GM19193 (cell line): ENCODE results near the gene RBM10.

ENCODE experiments used
- POLR2A ChIP-seq: IDR thresholded peaks from 4 replicates; pipeline ENCODE4 v1.6.1; 2011; ENCODE audit not compliant: insufficient read depth, insufficient read length; ENCODE audit errors: extremely low read depth

RBM10 gene

DNA sequence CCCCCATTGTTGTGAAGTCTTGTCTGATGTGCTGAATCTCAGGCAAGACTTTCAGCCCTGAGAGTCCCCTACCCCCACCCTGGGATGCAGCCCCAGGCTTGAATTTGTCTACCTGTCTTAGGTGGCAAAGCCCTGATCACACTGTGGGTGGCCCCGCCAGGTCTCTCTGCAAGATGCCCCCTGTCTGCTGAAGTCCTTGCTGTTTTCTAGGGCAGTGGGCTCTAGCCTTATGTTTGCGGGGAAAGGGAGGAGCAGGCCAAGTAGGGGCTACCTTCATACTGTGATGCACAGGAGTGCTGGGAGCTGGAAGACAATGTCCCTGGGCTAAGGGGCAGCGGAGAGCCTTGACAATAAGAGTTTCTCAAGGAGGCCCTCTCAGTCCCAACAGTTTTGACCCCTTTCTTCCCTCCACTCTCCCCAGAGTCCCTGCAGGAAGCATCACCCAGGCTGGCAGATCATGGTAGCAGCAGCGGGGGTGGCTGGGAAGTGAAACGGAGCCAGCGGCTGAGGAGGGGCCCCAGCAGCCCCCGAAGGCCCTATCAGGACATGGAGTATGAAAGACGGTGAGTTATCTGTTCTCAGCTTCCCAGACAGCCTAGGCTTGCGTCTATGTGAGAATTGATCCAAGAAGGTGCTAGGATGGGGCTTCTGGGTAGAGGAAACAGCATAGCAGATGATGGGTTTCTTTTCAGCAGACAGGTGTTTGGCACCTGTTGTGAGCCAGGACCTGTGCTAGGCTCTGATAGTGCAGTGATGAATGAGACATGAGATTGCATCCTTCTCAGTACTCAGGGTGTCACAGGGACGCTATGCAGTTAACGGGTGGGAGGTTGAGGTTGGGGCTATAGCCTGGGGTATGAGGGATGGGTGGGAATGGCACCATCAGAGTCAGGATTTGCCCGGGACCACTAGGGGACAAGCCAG is 2.2 kb downstream of the RBM10 start:
- no peak for TF ChIP-seq POLR2A

- TF ChIP-seq POLR2A: no peak
These were observed 3.9 kb downstream of the RBM10 start for GRCh38 chrX:47148946-47149345.

DNA sequence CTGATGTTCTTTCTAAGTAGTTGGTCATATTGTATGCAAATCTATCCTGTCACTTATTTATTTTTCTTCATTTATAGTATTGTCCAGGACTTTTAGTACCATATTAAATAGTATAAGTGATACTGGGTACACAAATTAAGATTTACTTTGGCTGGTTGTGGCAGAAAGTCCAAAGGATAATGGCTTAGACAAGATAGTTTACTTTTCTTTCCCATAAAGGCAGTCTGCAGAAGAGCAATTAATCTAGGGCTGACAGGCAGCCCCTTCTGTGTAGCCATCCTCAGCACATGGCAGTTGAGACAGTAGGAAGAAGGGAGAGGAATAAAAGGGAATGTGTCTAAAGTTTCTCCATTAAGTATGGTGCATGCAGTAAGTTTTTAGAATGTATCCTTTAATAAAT is 6.4 kb downstream of the RBM10 start:
- TF ChIP-seq POLR2A: no peak

DNA sequence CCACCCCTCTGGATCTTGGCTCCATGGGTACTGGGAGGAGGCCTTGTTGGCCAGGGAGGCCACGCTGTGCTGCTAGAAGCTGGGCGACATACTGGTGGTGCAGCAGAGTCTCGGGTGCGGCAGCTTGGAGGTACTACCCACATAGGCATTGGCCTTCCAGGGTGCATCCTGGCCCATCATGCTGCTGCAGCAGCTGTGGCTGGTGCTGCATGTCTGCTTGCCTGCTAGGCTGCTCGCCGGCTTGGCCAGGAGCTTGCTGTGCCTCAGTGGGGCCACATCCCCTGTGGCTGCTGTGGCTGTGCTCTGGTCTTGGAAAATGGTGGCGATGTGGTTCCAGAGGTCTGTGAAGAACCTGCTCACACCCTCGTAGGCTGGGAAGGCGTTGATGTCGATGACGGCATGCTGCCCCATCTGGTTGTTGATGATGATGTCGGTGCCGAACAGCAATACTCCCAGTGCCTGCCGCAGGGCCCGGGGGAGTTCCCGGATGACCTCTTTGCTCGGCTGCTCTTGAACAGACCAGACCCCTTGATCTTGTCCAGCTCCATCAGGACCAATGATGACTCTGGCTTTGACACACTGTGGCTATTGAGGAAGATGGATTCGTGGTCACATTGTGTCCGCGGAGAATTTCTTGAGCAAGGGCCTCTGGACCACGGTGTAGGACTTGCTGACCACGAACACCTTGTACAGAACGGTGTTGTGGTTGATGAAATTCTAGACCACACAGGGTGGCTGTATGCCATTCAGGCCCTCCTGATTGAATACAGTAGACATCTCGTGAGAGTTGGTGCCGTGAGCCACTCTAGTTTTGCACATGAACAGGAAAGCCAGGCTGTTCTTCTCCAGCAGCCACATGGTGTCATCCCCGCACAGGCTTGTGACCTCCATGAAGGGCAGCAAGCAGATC is 11.8 kb downstream of the RBM10 start:
- TF ChIP-seq POLR2A: no peak

DNA sequence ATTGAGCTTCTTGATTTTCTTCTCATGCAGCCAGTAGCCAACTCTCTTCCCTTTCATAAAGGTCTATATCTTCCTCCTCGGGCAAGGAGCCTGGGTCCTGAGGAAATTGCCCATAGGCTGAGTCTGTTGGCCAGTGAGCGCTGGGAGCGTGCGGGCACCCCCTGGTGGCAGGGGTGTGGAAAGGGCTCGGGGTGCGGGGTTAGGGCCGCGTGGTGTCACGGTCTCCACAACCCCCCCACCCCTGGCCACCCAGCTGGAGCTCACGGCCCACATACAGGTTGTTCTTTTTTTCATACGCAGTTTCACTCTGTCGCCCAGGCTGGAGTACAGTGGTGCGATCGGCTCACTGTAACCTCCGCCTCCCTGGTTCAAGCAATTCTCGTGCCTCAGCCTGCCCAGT is 13.1 kb downstream of the RBM10 start:
- no peak for TF ChIP-seq POLR2A

DNA sequence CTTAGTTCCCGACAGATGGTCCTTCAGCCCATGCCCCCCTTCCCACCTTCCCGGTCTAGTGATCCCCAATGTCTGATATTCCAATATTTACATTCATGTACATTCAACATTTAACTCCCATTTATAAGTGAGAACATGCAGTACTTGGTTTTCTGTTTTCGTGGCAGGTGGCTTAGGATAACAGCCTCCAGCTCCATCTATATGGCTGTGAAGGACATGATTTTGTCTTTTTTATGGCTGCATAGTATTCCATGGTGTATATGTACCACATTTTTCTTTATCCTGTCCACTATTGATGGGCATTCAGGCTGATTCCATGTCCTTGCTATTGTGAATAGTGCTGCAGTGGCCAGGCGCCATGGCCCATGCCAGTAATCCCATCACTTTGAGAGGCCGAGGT is 13.8 kb downstream of the RBM10 start:
- no peak for TF ChIP-seq POLR2A

- TF ChIP-seq POLR2A: no peak
These were observed 15.8 kb downstream of the RBM10 start for GRCh38 chrX:47160781-47161180.

DNA sequence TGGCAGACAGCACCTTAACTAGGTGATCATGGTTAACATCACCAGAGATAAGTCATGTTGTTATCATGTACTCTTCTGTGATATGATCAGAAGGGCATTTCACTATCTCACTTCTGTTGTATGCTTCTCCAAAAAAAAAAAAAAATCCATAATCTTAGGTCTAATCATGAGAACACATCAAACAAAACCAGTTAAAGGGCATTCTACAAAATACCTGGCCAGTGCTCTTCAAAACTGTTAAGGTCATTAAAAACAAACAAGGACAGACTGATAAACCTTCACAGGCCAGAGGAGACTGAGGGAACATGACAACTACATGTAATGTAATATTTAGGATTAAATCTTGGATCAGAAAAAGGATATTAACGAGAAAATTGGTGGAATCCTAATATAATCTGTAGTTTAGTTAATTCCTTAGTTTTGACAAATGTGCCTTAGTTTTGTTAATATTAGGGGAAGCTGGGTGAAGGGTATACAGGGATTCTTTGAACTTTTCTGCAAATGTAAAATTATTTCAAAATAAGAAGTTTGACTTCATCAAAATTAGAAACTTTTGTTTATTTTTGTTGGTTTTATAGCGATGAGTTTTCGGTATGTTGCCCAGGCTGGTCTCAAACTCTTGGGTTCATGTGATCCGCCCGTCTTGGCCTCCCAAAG is 18.0 kb downstream of the RBM10 start:
- no peak for TF ChIP-seq POLR2A

- no peak for TF ChIP-seq POLR2A
These were observed 19.4 kb downstream of the RBM10 start for GRCh38 chrX:47164420-47164819.

GRCh38 chrX:47166126-47166525 is 21.1 kb downstream of the RBM10 start:
- no peak for TF ChIP-seq POLR2A

DNA sequence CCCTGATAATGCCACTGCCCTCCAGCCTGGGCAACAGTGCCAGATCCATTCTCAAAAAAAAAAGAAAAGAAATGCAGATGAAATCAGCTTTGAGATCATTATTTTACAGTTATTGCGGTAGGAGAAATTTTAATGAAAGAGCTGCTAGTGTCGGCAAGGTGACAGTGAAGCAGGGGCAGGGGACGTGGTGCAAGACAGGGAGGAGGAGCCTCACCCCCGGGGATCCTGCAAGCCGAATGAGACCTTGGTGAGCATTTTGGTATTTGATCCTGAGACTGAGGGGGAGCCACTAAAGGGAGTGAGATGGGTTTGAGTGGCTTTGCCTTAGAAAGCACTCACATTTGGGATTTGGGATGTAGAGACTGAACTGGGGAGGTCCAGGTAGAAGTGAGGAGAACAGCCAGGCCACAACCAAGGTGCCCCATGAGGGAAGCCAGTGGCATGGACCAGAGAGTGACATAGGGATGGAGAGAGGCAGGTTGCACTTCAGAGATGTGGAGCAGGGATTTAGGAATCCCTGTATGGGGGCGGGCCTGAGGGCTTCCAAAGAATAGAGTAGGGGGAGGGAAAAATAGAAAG is 23.6 kb downstream of the RBM10 start:
- TF ChIP-seq POLR2A: no peak

DNA sequence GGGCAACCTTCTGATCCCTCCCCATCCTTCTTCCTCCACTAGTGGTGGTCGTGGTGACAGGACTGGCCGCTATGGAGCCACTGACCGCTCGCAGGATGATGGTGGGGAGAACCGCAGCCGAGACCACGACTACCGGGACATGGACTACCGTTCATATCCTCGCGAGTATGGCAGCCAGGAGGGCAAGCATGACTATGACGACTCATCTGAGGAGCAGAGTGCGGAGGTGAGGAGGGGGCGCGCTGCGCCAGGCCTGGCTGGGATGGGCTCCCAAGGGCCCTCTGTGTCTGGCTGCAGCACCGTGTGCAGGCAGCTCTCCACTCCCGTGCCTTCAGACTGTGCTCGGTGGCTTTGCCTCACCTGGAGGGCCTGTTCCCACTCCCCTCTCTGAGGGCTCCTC is 24.3 kb downstream of the RBM10 start:
- no peak for TF ChIP-seq POLR2A

GRCh38 chrX:47169726-47170515 is 24.9 kb downstream of the RBM10 start:
- TF ChIP-seq POLR2A: no peak
